HL-60 (cell line): Measurements from ENCODE around the gene L3MBTL4.

Experiments
- DNase-seq, 2 experiments: peaks; one replicate each; pipeline ENCODE4 v3.0.0-alpha.2; 2010 to 2020; ENCODE audit warnings: low read depth in 1 of 2, low spot score in 1 of 2
- H3K27ac ChIP-seq: fragments of 250-450 bp; sonication (Bioruptor Pico); replicated peaks from 2 replicates; pipeline ENCODE4 v1.5.1; 2020; ENCODE audit warnings: mild to moderate bottlenecking, moderate library complexity
- H3K27me3 ChIP-seq: fragments of 250-450 bp; sonication (Bioruptor Pico); 2 replicates; pipeline ENCODE4 v1.5.1; 2021; ENCODE audit warnings: mild to moderate bottlenecking, moderate library complexity; ENCODE audit not compliant: insufficient read depth, poor library complexity, severe bottlenecking
- H3K4me3 ChIP-seq: replicated peaks from 2 replicates; pipeline ENCODE4 v1.5.1; 2011; ENCODE audit warnings: mild to moderate bottlenecking, control low read depth, low read length; ENCODE audit not compliant: insufficient read depth
- GABPA ChIP-seq: IDR thresholded peaks from 2 replicates; pipeline ENCODE4 v1.6.1; 2012; ENCODE audit warnings: low read depth
- POLR2AphosphoS5 ChIP-seq: IDR thresholded peaks from 2 replicates; pipeline ENCODE4 v1.6.1; 2012; ENCODE audit warnings: low read depth
- SPI1 ChIP-seq: IDR thresholded peaks from 2 replicates; pipeline ENCODE4 v1.6.1; 2012; ENCODE audit warnings: low read depth, mild to moderate bottlenecking, borderline replicate concordance
- TF ChIP-seq, protein P1 (sequence below): IDR thresholded peaks from 2 replicates; pipeline ENCODE4 v1.6.1; 2012; ENCODE audit warnings: low read depth; ENCODE audit not compliant: insufficient replicate concordance
- TF ChIP-seq, protein P2 (sequence below): IDR thresholded peaks from one replicate; pipeline ENCODE4 v1.5.1; 2011; ENCODE audit warnings: low read length, control low read depth, inconsistent platforms; ENCODE audit not compliant: insufficient read depth

L3MBTL4 gene

DNA sequence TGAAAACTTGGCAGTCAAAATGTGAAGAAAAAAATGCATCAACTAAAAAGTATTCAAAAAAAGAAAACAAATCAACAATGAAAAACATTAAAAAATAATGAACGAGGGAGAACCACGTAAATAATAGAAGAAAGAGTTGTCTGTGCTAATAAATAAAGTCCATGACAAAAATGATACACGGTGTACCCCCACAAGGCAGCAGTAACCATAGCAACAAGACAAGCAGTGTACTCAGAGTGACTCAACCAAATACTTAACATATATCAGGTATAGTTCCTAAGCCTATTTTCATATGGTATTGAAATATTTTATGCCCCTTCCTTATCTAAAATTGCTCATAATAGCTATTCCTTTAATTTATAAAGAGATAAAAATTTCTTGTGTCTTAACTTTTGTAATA is 357.1 kb downstream of the L3MBTL4 start:
- Histone ChIP-seq H3K27me3 (no peaks in the 10 kb centered on the region), H3K27ac (no peak overlapping the region), H3K4me3 (no peak overlapping the region)
- no peak for DNase-seq
- TF ChIP-seq SPI1 (no peak), GABPA (no peak), POLR2AphosphoS5 (no peak)
- TF ChIP-seq, protein P1, sequence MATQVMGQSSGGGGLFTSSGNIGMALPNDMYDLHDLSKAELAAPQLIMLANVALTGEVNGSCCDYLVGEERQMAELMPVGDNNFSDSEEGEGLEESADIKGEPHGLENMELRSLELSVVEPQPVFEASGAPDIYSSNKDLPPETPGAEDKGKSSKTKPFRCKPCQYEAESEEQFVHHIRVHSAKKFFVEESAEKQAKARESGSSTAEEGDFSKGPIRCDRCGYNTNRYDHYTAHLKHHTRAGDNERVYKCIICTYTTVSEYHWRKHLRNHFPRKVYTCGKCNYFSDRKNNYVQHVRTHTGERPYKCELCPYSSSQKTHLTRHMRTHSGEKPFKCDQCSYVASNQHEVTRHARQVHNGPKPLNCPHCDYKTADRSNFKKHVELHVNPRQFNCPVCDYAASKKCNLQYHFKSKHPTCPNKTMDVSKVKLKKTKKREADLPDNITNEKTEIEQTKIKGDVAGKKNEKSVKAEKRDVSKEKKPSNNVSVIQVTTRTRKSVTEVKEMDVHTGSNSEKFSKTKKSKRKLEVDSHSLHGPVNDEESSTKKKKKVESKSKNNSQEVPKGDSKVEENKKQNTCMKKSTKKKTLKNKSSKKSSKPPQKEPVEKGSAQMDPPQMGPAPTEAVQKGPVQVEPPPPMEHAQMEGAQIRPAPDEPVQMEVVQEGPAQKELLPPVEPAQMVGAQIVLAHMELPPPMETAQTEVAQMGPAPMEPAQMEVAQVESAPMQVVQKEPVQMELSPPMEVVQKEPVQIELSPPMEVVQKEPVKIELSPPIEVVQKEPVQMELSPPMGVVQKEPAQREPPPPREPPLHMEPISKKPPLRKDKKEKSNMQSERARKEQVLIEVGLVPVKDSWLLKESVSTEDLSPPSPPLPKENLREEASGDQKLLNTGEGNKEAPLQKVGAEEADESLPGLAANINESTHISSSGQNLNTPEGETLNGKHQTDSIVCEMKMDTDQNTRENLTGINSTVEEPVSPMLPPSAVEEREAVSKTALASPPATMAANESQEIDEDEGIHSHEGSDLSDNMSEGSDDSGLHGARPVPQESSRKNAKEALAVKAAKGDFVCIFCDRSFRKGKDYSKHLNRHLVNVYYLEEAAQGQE = no peak
- TF ChIP-seq, protein P2, sequence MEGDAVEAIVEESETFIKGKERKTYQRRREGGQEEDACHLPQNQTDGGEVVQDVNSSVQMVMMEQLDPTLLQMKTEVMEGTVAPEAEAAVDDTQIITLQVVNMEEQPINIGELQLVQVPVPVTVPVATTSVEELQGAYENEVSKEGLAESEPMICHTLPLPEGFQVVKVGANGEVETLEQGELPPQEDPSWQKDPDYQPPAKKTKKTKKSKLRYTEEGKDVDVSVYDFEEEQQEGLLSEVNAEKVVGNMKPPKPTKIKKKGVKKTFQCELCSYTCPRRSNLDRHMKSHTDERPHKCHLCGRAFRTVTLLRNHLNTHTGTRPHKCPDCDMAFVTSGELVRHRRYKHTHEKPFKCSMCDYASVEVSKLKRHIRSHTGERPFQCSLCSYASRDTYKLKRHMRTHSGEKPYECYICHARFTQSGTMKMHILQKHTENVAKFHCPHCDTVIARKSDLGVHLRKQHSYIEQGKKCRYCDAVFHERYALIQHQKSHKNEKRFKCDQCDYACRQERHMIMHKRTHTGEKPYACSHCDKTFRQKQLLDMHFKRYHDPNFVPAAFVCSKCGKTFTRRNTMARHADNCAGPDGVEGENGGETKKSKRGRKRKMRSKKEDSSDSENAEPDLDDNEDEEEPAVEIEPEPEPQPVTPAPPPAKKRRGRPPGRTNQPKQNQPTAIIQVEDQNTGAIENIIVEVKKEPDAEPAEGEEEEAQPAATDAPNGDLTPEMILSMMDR = no peak

DNA sequence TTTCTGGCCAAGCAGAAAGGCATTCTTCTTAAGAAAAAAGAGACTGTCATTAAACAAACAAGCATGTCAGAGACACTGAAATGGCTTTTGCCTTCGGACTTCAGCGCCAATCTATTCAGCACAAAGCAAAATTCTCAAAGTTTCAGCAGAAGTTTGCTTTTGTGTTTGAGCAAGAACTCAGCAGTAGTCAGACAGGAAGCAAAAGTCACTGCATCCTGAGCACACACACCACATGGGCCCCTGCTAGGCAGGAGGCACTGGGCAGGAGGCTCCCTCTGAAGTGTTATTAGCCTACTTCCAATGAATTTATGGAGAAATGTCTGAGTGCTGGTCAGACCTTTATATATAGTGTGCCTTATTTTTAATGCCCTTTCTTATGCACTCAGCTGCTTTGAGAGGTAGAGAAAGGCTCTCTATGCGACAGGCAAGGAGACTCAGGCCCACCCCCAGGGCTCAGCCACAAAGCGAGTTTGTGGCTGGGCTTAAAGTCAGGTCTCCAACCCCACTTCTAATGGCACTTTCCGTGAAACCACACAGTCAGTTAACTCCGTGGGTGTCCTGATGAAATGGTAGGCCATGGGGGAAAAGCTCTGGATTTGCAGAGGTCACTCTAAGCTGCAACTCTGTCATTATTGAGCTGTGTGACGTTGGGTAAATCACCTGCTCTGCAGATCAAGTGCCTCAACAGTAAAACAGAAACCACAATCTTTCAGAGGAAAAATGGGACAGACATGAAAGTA is 358.4 kb downstream of the L3MBTL4 start:
- no peak for DNase-seq
- Histone ChIP-seq H3K27ac (no peak overlapping the region), H3K27me3 (no peaks in the 10 kb centered on the region), H3K4me3 (no peak overlapping the region)
- TF ChIP-seq, protein P2 = no peak
- no peak for TF ChIP-seq POLR2AphosphoS5
- TF ChIP-seq SPI1 = no peak
- TF ChIP-seq GABPA = no peak
- TF ChIP-seq, protein P1 = no peak

DNA sequence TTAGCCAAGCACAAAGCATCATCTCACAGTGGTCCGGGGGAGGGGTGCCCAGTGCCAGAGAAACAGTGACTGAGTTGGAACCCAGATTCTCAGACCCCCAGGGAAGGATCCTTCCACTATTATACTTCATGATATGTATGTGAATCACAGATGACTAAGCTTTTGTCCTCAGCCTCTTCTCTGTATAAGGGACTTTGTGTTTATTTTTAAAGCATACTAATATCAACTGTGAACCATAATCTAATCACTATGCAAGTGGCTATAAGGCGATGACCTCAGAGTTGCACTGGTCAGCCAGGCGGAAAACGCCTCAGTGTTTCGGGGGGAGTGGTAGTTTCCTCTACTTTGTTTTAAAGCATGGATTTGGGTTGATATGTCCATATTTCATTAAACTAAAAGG is 359.0 kb downstream of the L3MBTL4 start:
- no peak for DNase-seq
- H3K27ac ChIP-seq = no peak overlapping the region
- H3K27me3 ChIP-seq = no peaks in the 10 kb centered on the region
- TF ChIP-seq, protein P1 = no peak
- TF ChIP-seq SPI1 (no peak), GABPA (no peak), POLR2AphosphoS5 (no peak)
- TF ChIP-seq, protein P2 = no peak
- H3K4me3 ChIP-seq = no peak overlapping the region
